HCT116 (cell line): ENCODE results near the gene CSNK1G1.

Source experiments
- ELF1 ChIP-seq: IDR thresholded peaks from 2 replicates; pipeline ENCODE4 v1.6.1; 2012; ENCODE audit warnings: low read depth, borderline replicate concordance
- EZH2 ChIP-seq: fragments of 200-600 bp; sonication (generic); IDR thresholded peaks from 2 replicates; pipeline ENCODE4 v1.6.1; 2017; ENCODE audit warnings: antibody characterized with exemption, mixed run types
- EZH2phosphoT487 ChIP-seq: fragments of 200-600 bp; IDR thresholded peaks from 2 replicates; pipeline ENCODE4 v1.6.1; 2018; ENCODE audit warnings: antibody characterized with exemption, borderline replicate concordance
- POLR2A ChIP-seq: IDR thresholded peaks from 2 replicates; pipeline ENCODE4 v1.7.0; 2011; ENCODE audit warnings: borderline replicate concordance; ENCODE audit not compliant: insufficient read depth, insufficient read length; ENCODE audit errors: extremely low read depth
- POLR2AphosphoS5 ChIP-seq: IDR thresholded peaks from 2 replicates; pipeline ENCODE4 v1.6.1; 2011; ENCODE audit warnings: mild to moderate bottlenecking, low read depth, low read length, moderate library complexity
- SP1 ChIP-seq: IDR thresholded peaks from 2 replicates; pipeline ENCODE4 v1.6.1; 2012; ENCODE audit warnings: low read depth
- SRF ChIP-seq: IDR thresholded peaks from 2 replicates; pipeline ENCODE4 v1.6.1; 2012; ENCODE audit warnings: low read depth
- YY1 ChIP-seq: IDR thresholded peaks from 2 replicates; pipeline ENCODE4 v1.6.1; 2011; ENCODE audit warnings: low read length, low read depth, moderate library complexity, mild to moderate bottlenecking; ENCODE audit not compliant: insufficient replicate concordance; ENCODE audit errors: extremely low read depth
- TF ChIP-seq, protein P1 (sequence below), 3 experiments: fragments of 200-600 bp in 1 of 3; sonication (generic) in 1 of 3; IDR thresholded peaks in 2 of 3; conservative IDR thresholded peaks in 1 of 3; 2 replicates each; pipeline ENCODE4 v1.5.1; 2012 to 2017; ENCODE audit warnings: low read depth in 2 of 3, low read length in 2 of 3, antibody characterized with exemption in 1 of 3, borderline replicate concordance in 1 of 3, control low read depth in 1 of 3, mild to moderate bottlenecking in 1 of 3, mixed read lengths in 1 of 3, mixed run types in 1 of 3, moderate library complexity in 1 of 3; ENCODE audit not compliant: insufficient read depth in 1 of 3
- TF ChIP-seq, protein P2 (sequence below): IDR thresholded peaks from 2 replicates; pipeline ENCODE4 v1.6.1; 2012; ENCODE audit warnings: low read depth
- TF ChIP-seq, protein P3 (sequence below): IDR thresholded peaks from 2 replicates; pipeline ENCODE4 v1.6.1; 2012

DNA sequence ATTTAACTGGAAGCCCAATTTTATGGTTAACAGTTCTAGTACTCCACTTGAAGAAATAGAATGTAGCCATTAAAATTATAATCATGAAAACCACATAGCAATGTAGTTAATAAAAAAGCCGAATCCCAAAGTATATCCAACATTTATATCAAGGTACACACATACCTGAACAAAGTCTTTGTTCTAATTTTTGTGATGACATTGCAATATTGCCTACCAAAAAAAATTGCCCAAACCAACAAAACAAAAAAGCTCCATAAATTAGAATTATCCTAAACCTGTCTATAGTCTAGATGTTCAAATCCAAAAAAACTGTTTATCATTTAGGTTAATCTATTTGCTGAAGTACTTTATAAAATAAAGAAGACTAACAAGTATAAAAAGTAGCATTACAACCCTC, 70.8 kb downstream of the CSNK1G1 start:
- TF ChIP-seq, protein P1, sequence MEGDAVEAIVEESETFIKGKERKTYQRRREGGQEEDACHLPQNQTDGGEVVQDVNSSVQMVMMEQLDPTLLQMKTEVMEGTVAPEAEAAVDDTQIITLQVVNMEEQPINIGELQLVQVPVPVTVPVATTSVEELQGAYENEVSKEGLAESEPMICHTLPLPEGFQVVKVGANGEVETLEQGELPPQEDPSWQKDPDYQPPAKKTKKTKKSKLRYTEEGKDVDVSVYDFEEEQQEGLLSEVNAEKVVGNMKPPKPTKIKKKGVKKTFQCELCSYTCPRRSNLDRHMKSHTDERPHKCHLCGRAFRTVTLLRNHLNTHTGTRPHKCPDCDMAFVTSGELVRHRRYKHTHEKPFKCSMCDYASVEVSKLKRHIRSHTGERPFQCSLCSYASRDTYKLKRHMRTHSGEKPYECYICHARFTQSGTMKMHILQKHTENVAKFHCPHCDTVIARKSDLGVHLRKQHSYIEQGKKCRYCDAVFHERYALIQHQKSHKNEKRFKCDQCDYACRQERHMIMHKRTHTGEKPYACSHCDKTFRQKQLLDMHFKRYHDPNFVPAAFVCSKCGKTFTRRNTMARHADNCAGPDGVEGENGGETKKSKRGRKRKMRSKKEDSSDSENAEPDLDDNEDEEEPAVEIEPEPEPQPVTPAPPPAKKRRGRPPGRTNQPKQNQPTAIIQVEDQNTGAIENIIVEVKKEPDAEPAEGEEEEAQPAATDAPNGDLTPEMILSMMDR (IDR thresholded peaks at IDR 0.05 in 2 of 3, conservative IDR thresholded peaks at IDR 0.05 in 1 of 3; ENCODE audit: borderline replicate concordance in 1 of 3, insufficient read depth in 1 of 3, low read depth in 2 of 3, low read length in 2 of 3) = no peak
- no peak for TF ChIP-seq ELF1
- TF ChIP-seq EZH2 = no peak
- no peak for TF ChIP-seq POLR2AphosphoS5
- TF ChIP-seq, protein P2, sequence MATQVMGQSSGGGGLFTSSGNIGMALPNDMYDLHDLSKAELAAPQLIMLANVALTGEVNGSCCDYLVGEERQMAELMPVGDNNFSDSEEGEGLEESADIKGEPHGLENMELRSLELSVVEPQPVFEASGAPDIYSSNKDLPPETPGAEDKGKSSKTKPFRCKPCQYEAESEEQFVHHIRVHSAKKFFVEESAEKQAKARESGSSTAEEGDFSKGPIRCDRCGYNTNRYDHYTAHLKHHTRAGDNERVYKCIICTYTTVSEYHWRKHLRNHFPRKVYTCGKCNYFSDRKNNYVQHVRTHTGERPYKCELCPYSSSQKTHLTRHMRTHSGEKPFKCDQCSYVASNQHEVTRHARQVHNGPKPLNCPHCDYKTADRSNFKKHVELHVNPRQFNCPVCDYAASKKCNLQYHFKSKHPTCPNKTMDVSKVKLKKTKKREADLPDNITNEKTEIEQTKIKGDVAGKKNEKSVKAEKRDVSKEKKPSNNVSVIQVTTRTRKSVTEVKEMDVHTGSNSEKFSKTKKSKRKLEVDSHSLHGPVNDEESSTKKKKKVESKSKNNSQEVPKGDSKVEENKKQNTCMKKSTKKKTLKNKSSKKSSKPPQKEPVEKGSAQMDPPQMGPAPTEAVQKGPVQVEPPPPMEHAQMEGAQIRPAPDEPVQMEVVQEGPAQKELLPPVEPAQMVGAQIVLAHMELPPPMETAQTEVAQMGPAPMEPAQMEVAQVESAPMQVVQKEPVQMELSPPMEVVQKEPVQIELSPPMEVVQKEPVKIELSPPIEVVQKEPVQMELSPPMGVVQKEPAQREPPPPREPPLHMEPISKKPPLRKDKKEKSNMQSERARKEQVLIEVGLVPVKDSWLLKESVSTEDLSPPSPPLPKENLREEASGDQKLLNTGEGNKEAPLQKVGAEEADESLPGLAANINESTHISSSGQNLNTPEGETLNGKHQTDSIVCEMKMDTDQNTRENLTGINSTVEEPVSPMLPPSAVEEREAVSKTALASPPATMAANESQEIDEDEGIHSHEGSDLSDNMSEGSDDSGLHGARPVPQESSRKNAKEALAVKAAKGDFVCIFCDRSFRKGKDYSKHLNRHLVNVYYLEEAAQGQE = no peak
- no peak for TF ChIP-seq EZH2phosphoT487
- no peak for TF ChIP-seq POLR2A
- no peak for TF ChIP-seq SRF
- no peak for TF ChIP-seq SP1
- TF ChIP-seq, protein P3, sequence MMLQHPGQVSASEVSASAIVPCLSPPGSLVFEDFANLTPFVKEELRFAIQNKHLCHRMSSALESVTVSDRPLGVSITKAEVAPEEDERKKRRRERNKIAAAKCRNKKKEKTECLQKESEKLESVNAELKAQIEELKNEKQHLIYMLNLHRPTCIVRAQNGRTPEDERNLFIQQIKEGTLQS = no peak
- no peak for TF ChIP-seq YY1
